ENCODE data around the gene KLF2. TPM values are rescaled to one million over a fixed set of nuclear protein-coding genes. Genes with fewer than 3 reads are reported as not detected.

The KLF2 gene
- total RNA-seq, 1 experiment from 2014 or later: 0.77 TPM

- no peak overlapping the region for H3K4me3 ChIP-seq (ENCODE audit: low read depth, low read length)
- POLR2A ChIA-PET: no interaction called here
- no peaks in the 10 kb centered on the region for H3K27me3 Mint-ChIP-seq (ENCODE audit: insufficient read depth, unreplicated experiment)
- H3K4me1 ChIP-seq: peaks cover 5% of the 10 kb centered on the region; the same call in 1 of the 2 replicates
- H3K27ac Mint-ChIP-seq (ENCODE audit: unreplicated experiment): no peak overlapping the region
- H3K27me3 ChIP-seq (replicated peaks; ENCODE audit: control insufficient read depth, insufficient read depth, low read length): no peaks in the 10 kb centered on the region
- TF ChIP-seq, protein P1, sequence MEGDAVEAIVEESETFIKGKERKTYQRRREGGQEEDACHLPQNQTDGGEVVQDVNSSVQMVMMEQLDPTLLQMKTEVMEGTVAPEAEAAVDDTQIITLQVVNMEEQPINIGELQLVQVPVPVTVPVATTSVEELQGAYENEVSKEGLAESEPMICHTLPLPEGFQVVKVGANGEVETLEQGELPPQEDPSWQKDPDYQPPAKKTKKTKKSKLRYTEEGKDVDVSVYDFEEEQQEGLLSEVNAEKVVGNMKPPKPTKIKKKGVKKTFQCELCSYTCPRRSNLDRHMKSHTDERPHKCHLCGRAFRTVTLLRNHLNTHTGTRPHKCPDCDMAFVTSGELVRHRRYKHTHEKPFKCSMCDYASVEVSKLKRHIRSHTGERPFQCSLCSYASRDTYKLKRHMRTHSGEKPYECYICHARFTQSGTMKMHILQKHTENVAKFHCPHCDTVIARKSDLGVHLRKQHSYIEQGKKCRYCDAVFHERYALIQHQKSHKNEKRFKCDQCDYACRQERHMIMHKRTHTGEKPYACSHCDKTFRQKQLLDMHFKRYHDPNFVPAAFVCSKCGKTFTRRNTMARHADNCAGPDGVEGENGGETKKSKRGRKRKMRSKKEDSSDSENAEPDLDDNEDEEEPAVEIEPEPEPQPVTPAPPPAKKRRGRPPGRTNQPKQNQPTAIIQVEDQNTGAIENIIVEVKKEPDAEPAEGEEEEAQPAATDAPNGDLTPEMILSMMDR (IDR thresholded peaks at IDR 0.05; ENCODE audit: insufficient read depth in 1 of 2, low read depth in 1 of 2, low read length in 1 of 2, severe bottlenecking in 1 of 2, unreplicated experiment in 1 of 2): no peak
- peaks cover 17% of the 10 kb centered on the region for H3K36me3 Mint-ChIP-seq (ENCODE audit: insufficient read depth, unreplicated experiment)
- intact Hi-C loops (cut with micrococcal nuclease; ENCODE audit: unreplicated experiment): no loop called here
- CTCF ChIA-PET: interaction anchor here (0.6 kb wide), 1 partner anchor 24 kb away, joined by 3 read pairs; no protein-coding TSS in a partner anchor
- H3K9me3 ChIP-seq: no peaks in the 10 kb centered on the region
- no peaks in the 10 kb centered on the region for H3K9me3 Mint-ChIP-seq (ENCODE audit: unreplicated experiment)
- no peaks in the 10 kb centered on the region for H3K36me3 ChIP-seq (ENCODE audit: control insufficient read depth, insufficient read depth, low read length)
- no TSS peak for BruUV-seq (replicated peaks)
- no peak for DNase-seq
- no peak overlapping the region for H3K4me3 Mint-ChIP-seq (ENCODE audit: unreplicated experiment)
- no peaks in the 10 kb centered on the region for H3K4me1 Mint-ChIP-seq (ENCODE audit: low read depth, unreplicated experiment)
Observed at GRCh38 chr19:16359074-16359473, 34.4 kb downstream of the KLF2 start.

- Mint-ChIP-seq H3K27me3 (ENCODE audit: insufficient read depth, unreplicated experiment) (no peaks in the 10 kb centered on the region), H3K36me3 (ENCODE audit: insufficient read depth, unreplicated experiment) (peaks cover 17% of the 10 kb centered on the region), H3K4me1 (ENCODE audit: low read depth, unreplicated experiment) (no peaks in the 10 kb centered on the region), H3K9me3 (ENCODE audit: unreplicated experiment) (no peaks in the 10 kb centered on the region), H3K27ac (ENCODE audit: unreplicated experiment) (no peak overlapping the region), H3K4me3 (ENCODE audit: unreplicated experiment) (no peak overlapping the region)
- BruUV-seq (replicated peaks): no TSS peak
- no peak for DNase-seq
- H3K4me1 ChIP-seq: peaks cover 5% of the 10 kb centered on the region; the same call in 1 of the 2 replicates
- no peaks in the 10 kb centered on the region for H3K9me3 ChIP-seq
- no peak overlapping the region for H3K4me3 ChIP-seq (ENCODE audit: low read depth, low read length)
- ChIA-PET POLR2A (no interaction called here), CTCF (no interaction called here)
- TF ChIP-seq, protein P1 (IDR thresholded peaks at IDR 0.05; ENCODE audit: insufficient read depth in 1 of 2, low read depth in 1 of 2, low read length in 1 of 2, severe bottlenecking in 1 of 2, unreplicated experiment in 1 of 2): no peak
- intact Hi-C loops (cut with micrococcal nuclease; ENCODE audit: unreplicated experiment): no loop called here
- no peaks in the 10 kb centered on the region for H3K27me3 ChIP-seq (replicated peaks; ENCODE audit: control insufficient read depth, insufficient read depth, low read length)
- no peaks in the 10 kb centered on the region for H3K36me3 ChIP-seq (ENCODE audit: control insufficient read depth, insufficient read depth, low read length)
Observed at GRCh38 chr19:16359964-16360363, 35.3 kb downstream of the KLF2 start.

GRCh38 chr19:16360738-16361137, 36.1 kb downstream of the KLF2 start:
- intact Hi-C loops (cut with micrococcal nuclease; ENCODE audit: unreplicated experiment): no loop called here
- Mint-ChIP-seq H3K4me3 (ENCODE audit: unreplicated experiment) (no peak overlapping the region), H3K27ac (ENCODE audit: unreplicated experiment) (no peak overlapping the region), H3K9me3 (ENCODE audit: unreplicated experiment) (no peaks in the 10 kb centered on the region), H3K36me3 (ENCODE audit: insufficient read depth, unreplicated experiment) (peaks cover 13% of the 10 kb centered on the region), H3K27me3 (ENCODE audit: insufficient read depth, unreplicated experiment) (no peaks in the 10 kb centered on the region), H3K4me1 (ENCODE audit: low read depth, unreplicated experiment) (no peaks in the 10 kb centered on the region)
- Histone ChIP-seq H3K9me3 (no peaks in the 10 kb centered on the region), H3K36me3 (ENCODE audit: control insufficient read depth, insufficient read depth, low read length) (no peaks in the 10 kb centered on the region), H3K4me3 (ENCODE audit: low read depth, low read length) (no peak overlapping the region), H3K4me1 (peaks cover 5% of the 10 kb centered on the region; the same call in 1 of the 2 replicates), H3K27me3 (replicated peaks; ENCODE audit: control insufficient read depth, insufficient read depth, low read length) (no peaks in the 10 kb centered on the region)
- DNase-seq: no peak
- TF ChIP-seq, protein P1 (IDR thresholded peaks at IDR 0.05; ENCODE audit: insufficient read depth in 1 of 2, low read depth in 1 of 2, low read length in 1 of 2, severe bottlenecking in 1 of 2, unreplicated experiment in 1 of 2): no peak
- ChIA-PET POLR2A (no interaction called here), CTCF (no interaction called here)
- no TSS peak for BruUV-seq (replicated peaks)
